ENCODE data around the gene PLAA. TPM values are rescaled to one million over a fixed set of nuclear protein-coding genes. Genes with fewer than 3 reads are reported as not detected.

PLAA gene
- total RNA-seq, 1 donor from 2014 or later = 23.1 TPM

DNA sequence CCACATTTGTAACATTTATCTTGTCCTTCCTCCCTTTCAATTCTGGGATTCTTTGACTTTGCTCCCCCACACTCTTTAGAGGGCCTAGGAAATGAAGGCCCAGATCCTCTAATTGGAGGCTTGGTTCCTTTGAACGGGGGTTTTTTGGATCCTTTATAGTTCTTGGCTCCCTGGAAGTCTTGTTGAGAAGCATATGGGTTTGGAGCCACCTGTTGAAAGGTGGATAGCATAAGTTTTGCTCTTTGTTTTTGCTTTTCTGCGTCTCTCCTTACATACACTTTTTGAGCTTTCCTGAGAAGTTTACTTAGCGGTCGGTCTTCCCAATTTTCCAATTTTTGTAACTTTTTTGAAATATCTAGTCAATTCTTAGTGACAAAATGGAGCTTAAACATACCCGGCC lies 26.9 kb upstream of the PLAA start:
- Histone ChIP-seq H3K27ac (no peak overlapping the region), H3K4me3 (no peak overlapping the region), H3K9me3 (no peaks in the 10 kb centered on the region), H3K27me3 (ENCODE audit: low read depth) (no peaks in the 10 kb centered on the region), H3K4me1 (no peaks in the 10 kb centered on the region), H3K36me3 (no peaks in the 10 kb centered on the region)
- no peak for DNase-seq
- ATAC-seq = no peak
- TF ChIP-seq, protein P1, sequence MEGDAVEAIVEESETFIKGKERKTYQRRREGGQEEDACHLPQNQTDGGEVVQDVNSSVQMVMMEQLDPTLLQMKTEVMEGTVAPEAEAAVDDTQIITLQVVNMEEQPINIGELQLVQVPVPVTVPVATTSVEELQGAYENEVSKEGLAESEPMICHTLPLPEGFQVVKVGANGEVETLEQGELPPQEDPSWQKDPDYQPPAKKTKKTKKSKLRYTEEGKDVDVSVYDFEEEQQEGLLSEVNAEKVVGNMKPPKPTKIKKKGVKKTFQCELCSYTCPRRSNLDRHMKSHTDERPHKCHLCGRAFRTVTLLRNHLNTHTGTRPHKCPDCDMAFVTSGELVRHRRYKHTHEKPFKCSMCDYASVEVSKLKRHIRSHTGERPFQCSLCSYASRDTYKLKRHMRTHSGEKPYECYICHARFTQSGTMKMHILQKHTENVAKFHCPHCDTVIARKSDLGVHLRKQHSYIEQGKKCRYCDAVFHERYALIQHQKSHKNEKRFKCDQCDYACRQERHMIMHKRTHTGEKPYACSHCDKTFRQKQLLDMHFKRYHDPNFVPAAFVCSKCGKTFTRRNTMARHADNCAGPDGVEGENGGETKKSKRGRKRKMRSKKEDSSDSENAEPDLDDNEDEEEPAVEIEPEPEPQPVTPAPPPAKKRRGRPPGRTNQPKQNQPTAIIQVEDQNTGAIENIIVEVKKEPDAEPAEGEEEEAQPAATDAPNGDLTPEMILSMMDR (IDR thresholded peaks at IDR 0.05) = no peak
- intact Hi-C loops (cut with DNase I) = loop anchor here (10.0 kb wide), 1 partner anchor 61 kb away; no protein-coding TSS in a partner anchor

DNA sequence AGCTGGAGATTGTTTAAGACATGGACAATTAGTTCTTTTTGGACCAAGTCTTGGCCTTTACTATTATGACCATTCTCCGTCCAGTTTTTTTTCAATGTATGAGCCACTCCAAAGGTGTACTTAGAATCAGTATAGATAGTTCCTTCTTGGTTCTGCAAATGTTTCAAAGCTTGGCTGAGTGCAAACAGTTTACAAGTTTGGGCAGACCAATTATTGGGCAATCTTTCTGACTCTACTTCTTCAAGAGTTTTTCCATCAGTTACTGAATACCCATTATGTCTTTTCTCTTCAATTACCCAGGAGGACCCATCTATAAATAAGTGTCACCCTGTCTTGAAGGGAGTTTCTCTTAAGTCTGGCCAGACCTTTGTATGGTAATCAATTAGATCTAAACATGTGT lies 24.7 kb upstream of the PLAA start:
- ATAC-seq (no peak), DNase-seq (no peak)
- Histone ChIP-seq H3K27me3 (ENCODE audit: low read depth) (no peaks in the 10 kb centered on the region), H3K4me3 (no peak overlapping the region), H3K9me3 (no peaks in the 10 kb centered on the region), H3K27ac (no peak overlapping the region), H3K4me1 (no peaks in the 10 kb centered on the region), H3K36me3 (no peaks in the 10 kb centered on the region)
- TF ChIP-seq, protein P1 (IDR thresholded peaks at IDR 0.05) = no peak
- intact Hi-C loops (cut with DNase I) = loop anchor here (10.0 kb wide), 1 partner anchor 63 kb away; no protein-coding TSS in a partner anchor

DNA sequence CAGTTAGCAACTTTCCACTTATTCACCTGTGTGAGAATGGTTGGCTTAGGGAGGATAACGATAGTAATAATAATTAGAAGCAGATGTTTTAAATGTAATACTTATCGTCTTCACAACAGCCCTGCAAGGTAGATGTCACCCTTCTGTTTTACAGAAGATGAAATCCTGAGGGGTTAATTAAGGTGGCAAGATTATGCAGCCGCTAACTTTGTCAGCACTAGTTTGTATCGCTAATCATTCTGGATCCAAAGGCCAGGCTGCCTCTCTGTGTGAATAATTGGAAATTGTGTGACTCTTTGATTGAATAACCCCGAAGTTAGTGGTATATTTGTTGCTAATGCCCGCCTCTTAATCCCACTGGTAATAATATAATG lies 9.8 kb upstream of the PLAA start:
- ATAC-seq = no peak
- intact Hi-C loops (cut with DNase I) = no loop called here

DNA sequence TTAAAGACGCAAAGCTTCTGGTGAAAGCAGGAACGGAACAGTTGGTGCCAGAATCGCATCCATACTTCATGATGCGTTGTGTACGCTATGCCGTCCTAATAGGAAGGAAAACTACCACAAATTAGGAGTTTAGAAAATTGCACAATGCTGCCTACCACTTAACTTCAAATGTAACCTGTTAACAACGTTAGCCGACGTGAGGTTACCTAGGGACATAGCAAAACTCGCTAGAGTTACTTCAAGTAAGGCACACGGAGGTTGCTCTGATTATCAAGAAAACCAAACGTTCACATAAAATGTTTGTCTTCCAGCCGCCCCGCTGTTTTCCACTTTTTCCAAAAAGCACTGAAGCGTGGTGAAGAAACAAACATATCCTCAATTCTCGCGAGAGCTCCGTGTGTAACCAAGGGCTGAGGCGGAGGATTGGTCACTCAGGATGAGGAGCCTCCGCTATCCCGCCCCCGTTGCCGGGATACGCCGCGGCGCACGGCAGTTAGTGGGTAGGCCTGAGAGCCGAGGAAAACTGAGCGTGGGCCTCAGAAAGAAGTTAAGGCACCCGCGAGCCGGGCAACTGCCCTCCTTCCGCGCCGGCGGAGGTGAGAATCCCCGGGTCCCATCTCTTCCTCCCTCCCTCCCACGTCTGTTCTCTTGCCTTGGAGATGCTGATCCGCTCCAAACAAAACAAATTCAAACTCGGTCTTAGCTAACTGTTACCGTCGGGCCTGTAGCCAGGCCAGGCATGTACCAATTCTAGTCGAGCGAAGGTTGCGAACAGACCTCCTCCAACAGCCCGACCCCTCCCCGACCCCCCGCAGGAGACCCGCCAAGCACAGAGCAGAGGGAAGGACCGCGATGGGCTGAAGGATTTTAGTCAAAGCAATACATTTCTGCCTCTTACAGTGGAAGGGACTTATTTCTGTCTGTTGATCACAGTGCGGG lies 9.1 kb upstream of the PLAA start, which contains the start of gene IFT74:
Gene IFT74, plus strand, starts transcription at position 492 of the 939 bp plus-strand sequence. CDS start 5,556 bp downstream, outside the sequence.
- no peaks in the 10 kb centered on the region for H3K9me3 ChIP-seq
- intact Hi-C loops (cut with DNase I) = no loop called here
- DNase-seq (peak; percentile 99), ATAC-seq (peak; percentile 100)
- H3K27me3 ChIP-seq (ENCODE audit: low read depth) = no peaks in the 10 kb centered on the region
- H3K4me1 ChIP-seq = peaks cover 13% of the 10 kb centered on the region
- peak within 1 kb of the TSS; percentile 91 for H3K27ac ChIP-seq
- H3K4me3 ChIP-seq = peak within 1 kb of the TSS; percentile 58
- TF ChIP-seq, protein P1 (IDR thresholded peaks at IDR 0.05) = no peak
- H3K36me3 ChIP-seq = no peaks in the 10 kb centered on the region

More for the DNA sequence above, 9.8 kb upstream of the PLAA start:
- no peaks in the 10 kb centered on the region for H3K36me3 ChIP-seq
- H3K27ac ChIP-seq = peak overlapping the region; percentile 91
- H3K4me3 ChIP-seq = peak overlapping the region; percentile 58
- no peaks in the 10 kb centered on the region for H3K27me3 ChIP-seq (ENCODE audit: low read depth)
- no peaks in the 10 kb centered on the region for H3K9me3 ChIP-seq
- H3K4me1 ChIP-seq = peaks cover 13% of the 10 kb centered on the region
- DNase-seq = no peak
- TF ChIP-seq, protein P1 (IDR thresholded peaks at IDR 0.05) = no peak

DNA sequence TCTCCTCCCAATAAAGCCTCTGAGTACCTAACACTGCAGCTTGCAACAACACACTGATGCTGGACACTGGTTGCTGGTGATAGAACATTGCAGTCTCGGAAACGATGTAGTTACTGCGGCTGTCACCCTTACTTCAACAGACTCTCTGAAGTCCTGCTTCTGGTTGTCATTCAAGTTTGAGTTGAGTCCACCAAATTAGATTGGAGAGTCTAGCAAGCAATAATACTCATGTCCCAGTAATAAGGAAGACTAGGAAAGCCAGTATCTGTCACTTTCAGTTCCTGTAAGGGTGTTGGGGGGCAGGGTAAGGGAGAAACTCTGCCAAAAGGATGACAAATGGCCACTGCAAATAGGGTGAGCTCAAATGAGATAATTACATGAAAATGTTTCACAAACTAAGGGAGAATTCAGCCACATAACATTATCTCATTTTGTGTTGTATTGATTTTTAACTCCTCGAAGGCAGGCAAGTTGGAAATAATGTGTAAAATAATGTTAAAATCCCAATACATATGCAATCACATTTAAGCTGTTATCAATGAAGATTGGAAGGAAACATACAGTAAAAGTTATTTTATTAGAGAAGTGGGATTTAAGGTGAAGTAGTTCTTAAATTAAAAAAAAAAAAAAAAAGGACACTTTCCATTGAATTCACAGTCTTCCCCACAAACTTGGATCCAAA lies 8.3 kb upstream of the PLAA start:
- no peak for DNase-seq

More for the DNA sequence above, 8.3 kb upstream of the PLAA start:
- Histone ChIP-seq H3K36me3 (no peaks in the 10 kb centered on the region), H3K9me3 (no peaks in the 10 kb centered on the region), H3K27ac (peak overlapping the region; percentile 91), H3K4me1 (peaks cover 13% of the 10 kb centered on the region), H3K4me3 (peak overlapping the region; percentile 58), H3K27me3 (ENCODE audit: low read depth) (no peaks in the 10 kb centered on the region)
- TF ChIP-seq, protein P1 (IDR thresholded peaks at IDR 0.05) = no peak
- intact Hi-C loops (cut with DNase I) = no loop called here
- ATAC-seq = peak; percentile 55 to 58

Measured in lower lobe of right lung (tissue), 2 donors.